Measurements from ENCODE around the gene RPUSD4. TPM values are rescaled to one million over a fixed set of nuclear protein-coding genes. Genes with fewer than 3 reads are reported as not detected.

RPUSD4 gene
- total RNA-seq, 1 experiment from 2014 or later = 39.7 TPM

DNA sequence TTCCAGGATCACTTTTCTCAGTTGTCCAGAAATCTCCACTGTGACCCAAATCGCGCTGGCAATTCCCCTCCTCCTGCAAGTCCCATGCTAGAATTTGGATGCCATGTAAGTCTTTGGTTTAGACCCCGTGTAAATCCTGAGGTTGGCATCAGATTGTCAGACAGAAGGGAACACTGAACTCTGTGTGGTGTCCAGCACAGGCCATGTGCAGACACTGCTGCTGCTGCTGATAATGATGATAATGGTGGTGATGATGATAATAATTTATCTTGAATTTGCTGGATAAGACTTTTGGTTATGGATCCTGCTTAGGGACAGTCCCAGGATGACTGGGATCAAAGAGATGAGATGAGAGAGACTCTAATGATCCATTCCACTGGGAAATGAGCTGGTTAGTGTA, 45.0 kb downstream of the RPUSD4 start:
- Histone ChIP-seq H3K4me2 (ENCODE audit: low read length) (no peak overlapping the region), H3K9me3 (ENCODE audit: low read length) (no peaks in the 10 kb centered on the region), H3K4me1 (ENCODE audit: insufficient read depth, low read length) (no peaks in the 10 kb centered on the region), H3K36me3 (ENCODE audit: low read depth, low read length) (no peaks in the 10 kb centered on the region), H3K9ac (ENCODE audit: low read length) (no peak overlapping the region), H3K27me3 (ENCODE audit: low read length) (no peaks in the 10 kb centered on the region), H3K79me2 (ENCODE audit: low read length) (no peaks in the 10 kb centered on the region), H3K4me3 (ENCODE audit: low read length) (no peak overlapping the region), H2AFZ (ENCODE audit: low read length) (no peak overlapping the region), H3K27ac (ENCODE audit: low read length) (no peak overlapping the region), H3K9me2 (replicated peaks; ENCODE audit: low read length) (no peaks in the 10 kb centered on the region), H4K20me1 (ENCODE audit: low read length) (no peaks in the 10 kb centered on the region), H3F3A (ENCODE audit: low read length, unreplicated experiment) (no peaks in the 10 kb centered on the region)
- no peak for TF ChIP-seq EZH2phosphoT487 (IDR thresholded peaks at IDR 0.05; ENCODE audit: borderline replicate concordance, low read length)
- no peak for TF ChIP-seq EZH2 (IDR thresholded peaks at IDR 0.05; ENCODE audit: low read length, unreplicated experiment)
- TF ChIP-seq, protein P1, sequence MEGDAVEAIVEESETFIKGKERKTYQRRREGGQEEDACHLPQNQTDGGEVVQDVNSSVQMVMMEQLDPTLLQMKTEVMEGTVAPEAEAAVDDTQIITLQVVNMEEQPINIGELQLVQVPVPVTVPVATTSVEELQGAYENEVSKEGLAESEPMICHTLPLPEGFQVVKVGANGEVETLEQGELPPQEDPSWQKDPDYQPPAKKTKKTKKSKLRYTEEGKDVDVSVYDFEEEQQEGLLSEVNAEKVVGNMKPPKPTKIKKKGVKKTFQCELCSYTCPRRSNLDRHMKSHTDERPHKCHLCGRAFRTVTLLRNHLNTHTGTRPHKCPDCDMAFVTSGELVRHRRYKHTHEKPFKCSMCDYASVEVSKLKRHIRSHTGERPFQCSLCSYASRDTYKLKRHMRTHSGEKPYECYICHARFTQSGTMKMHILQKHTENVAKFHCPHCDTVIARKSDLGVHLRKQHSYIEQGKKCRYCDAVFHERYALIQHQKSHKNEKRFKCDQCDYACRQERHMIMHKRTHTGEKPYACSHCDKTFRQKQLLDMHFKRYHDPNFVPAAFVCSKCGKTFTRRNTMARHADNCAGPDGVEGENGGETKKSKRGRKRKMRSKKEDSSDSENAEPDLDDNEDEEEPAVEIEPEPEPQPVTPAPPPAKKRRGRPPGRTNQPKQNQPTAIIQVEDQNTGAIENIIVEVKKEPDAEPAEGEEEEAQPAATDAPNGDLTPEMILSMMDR (conservative IDR thresholded peaks at IDR 0.05; ENCODE audit: low read depth, low read length) = no peak
- CTCF ChIA-PET = no interaction called here
- intact Hi-C loops (cut with micrococcal nuclease) = no loop called here
- DNase-seq = no peak
- BruUV-seq (replicated peaks) = no TSS peak
- POLR2A ChIA-PET (ENCODE audit: unreplicated experiment) = no interaction called here
- ATAC-seq = no peak

DNA sequence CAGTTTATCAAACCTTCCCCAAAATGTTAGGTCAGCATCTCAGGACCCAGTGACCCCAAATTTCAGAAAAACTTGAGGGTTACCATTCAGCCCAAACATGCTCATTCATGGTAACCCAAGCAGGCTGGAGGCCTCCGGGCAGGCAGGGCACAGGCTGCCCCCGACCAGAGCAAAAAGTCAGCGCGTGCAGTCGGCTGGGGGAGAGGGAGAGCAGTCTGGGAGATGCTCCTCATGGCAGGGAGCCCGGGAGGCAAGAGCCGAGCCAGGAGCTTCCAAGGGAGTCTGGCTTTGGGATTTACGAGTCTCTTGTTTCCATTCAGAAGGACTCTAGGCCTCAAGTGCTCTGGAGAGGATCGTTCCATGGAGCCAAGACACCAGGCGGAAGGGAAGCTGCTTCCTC, 45.7 kb downstream of the RPUSD4 start:
- no peaks in the 10 kb centered on the region for H3K79me2 ChIP-seq (ENCODE audit: low read length)
- no peak overlapping the region for H3K4me3 ChIP-seq (ENCODE audit: low read length)
- no TSS peak for BruUV-seq (replicated peaks)
- H3K27me3 ChIP-seq (ENCODE audit: low read length) = no peaks in the 10 kb centered on the region
- POLR2A ChIA-PET (ENCODE audit: unreplicated experiment) = no interaction called here
- H3K4me1 ChIP-seq (ENCODE audit: insufficient read depth, low read length) = no peaks in the 10 kb centered on the region
- no peak overlapping the region for H3K9ac ChIP-seq (ENCODE audit: low read length)
- H3K9me3 ChIP-seq (ENCODE audit: low read length) = no peaks in the 10 kb centered on the region
- H3K27ac ChIP-seq (ENCODE audit: low read length) = no peak overlapping the region
- H3F3A ChIP-seq (ENCODE audit: low read length, unreplicated experiment) = no peaks in the 10 kb centered on the region
- no peaks in the 10 kb centered on the region for H3K9me2 ChIP-seq (replicated peaks; ENCODE audit: low read length)
- DNase-seq (no peak), ATAC-seq (no peak)
- no peak for TF ChIP-seq EZH2phosphoT487 (IDR thresholded peaks at IDR 0.05; ENCODE audit: borderline replicate concordance, low read length)
- no peak for TF ChIP-seq EZH2 (IDR thresholded peaks at IDR 0.05; ENCODE audit: low read length, unreplicated experiment)
- TF ChIP-seq, protein P1 (conservative IDR thresholded peaks at IDR 0.05; ENCODE audit: low read depth, low read length) = no peak
- H3K36me3 ChIP-seq (ENCODE audit: low read depth, low read length) = no peaks in the 10 kb centered on the region
- CTCF ChIA-PET = interaction anchor here (0.6 kb wide), 1 partner anchor 227 kb away, joined by 3 read pairs; no protein-coding TSS in a partner anchor
- intact Hi-C loops (cut with micrococcal nuclease) = no loop called here
- H2AFZ ChIP-seq (ENCODE audit: low read length) = no peak overlapping the region
- H4K20me1 ChIP-seq (ENCODE audit: low read length) = no peaks in the 10 kb centered on the region
- no peak overlapping the region for H3K4me2 ChIP-seq (ENCODE audit: low read length)

DNA sequence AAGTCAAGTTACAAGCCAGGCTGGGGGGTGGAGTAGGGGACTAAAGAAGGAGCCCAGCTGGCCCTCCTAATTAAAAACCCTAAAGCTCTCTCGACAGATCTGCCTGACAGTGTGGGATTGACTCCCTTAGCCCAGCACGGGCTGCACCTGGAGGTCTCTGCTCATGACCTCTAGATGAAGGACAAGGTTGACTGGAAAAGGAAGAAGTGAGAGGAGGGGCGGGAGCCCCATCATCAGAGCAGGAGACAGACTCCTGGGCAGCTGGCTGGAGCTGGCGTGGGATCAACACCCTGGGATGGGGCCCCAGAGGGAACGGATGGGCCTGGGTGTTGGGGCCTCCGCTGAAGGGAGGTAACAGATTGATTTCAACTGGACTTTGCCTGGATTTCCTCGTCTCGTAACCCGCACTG, 46.1 kb downstream of the RPUSD4 start:
- H4K20me1 ChIP-seq (ENCODE audit: low read length) = no peaks in the 10 kb centered on the region
- no peaks in the 10 kb centered on the region for H3K79me2 ChIP-seq (ENCODE audit: low read length)
- H3K27me3 ChIP-seq (ENCODE audit: low read length) = no peaks in the 10 kb centered on the region
- H3K9me2 ChIP-seq (replicated peaks; ENCODE audit: low read length) = no peaks in the 10 kb centered on the region
- no peak overlapping the region for H3K27ac ChIP-seq (ENCODE audit: low read length)
- H3K4me3 ChIP-seq (ENCODE audit: low read length) = no peak overlapping the region
- DNase-seq (no peak), ATAC-seq (no peak)
- H3K9me3 ChIP-seq (ENCODE audit: low read length) = no peaks in the 10 kb centered on the region
- POLR2A ChIA-PET (ENCODE audit: unreplicated experiment) = no interaction called here
- intact Hi-C loops (cut with micrococcal nuclease) = no loop called here
- no peak overlapping the region for H3K9ac ChIP-seq (ENCODE audit: low read length)
- TF ChIP-seq EZH2phosphoT487 (IDR thresholded peaks at IDR 0.05; ENCODE audit: borderline replicate concordance, low read length) (no peak), EZH2 (IDR thresholded peaks at IDR 0.05; ENCODE audit: low read length, unreplicated experiment) (no peak)
- TF ChIP-seq, protein P1 (conservative IDR thresholded peaks at IDR 0.05; ENCODE audit: low read depth, low read length) = no peak
- H3K4me1 ChIP-seq (ENCODE audit: insufficient read depth, low read length) = no peaks in the 10 kb centered on the region
- no peak overlapping the region for H3K4me2 ChIP-seq (ENCODE audit: low read length)
- H3K36me3 ChIP-seq (ENCODE audit: low read depth, low read length) = no peaks in the 10 kb centered on the region
- CTCF ChIA-PET = interaction anchor here (0.6 kb wide), 1 partner anchor 226 kb away, joined by 3 read pairs; no protein-coding TSS in a partner anchor
- H2AFZ ChIP-seq (ENCODE audit: low read length) = no peak overlapping the region
- no peaks in the 10 kb centered on the region for H3F3A ChIP-seq (ENCODE audit: low read length, unreplicated experiment)
- no TSS peak for BruUV-seq (replicated peaks)

All from PC-3 (cell line).